Smooth muscle cell (in vitro differentiated cells): ENCODE measurements around the gene TLK1. TPM values are rescaled to one million over a fixed set of nuclear protein-coding genes. Genes with fewer than 3 reads are reported as not detected.

Source experiments
- DNase-seq: peaks from one replicate; lab custom pipeline; 2025; ENCODE audit not compliant: unreplicated experiment; lab: John Stamatoyannopoulos, UW
- H2AFZ ChIP-seq: fragments of 200-600 bp; sonication (generic); 2 replicates; pipeline ENCODE4 v1.6.0; 2016; ENCODE audit warnings: antibody characterized with exemption, low read depth, mild to moderate bottlenecking
- H3F3A ChIP-seq: fragments of 200-600 bp; sonication (generic); 2 replicates; pipeline ENCODE4 v1.6.0; 2017; ENCODE audit warnings: antibody characterized with exemption, low read depth
- H3K27ac ChIP-seq: fragments of 200-600 bp; sonication (generic); 2 replicates; pipeline ENCODE4 v1.5.1; 2016; ENCODE audit warnings: low read depth, mild to moderate bottlenecking
- H3K27me3 ChIP-seq: fragments of 200-600 bp; sonication (generic); 2 replicates; pipeline ENCODE4 v1.6.1; 2016; ENCODE audit warnings: low read depth, mild to moderate bottlenecking
- H3K36me3 ChIP-seq: fragments of 200-600 bp; sonication (generic); 2 replicates; pipeline ENCODE4 v1.5.1; 2016; ENCODE audit warnings: low read depth
- H3K4me1 ChIP-seq: fragments of 200-600 bp; sonication (generic); 2 replicates; pipeline ENCODE4 v1.5.1; 2016; ENCODE audit warnings: low read depth
- H3K4me2 ChIP-seq: fragments of 200-600 bp; sonication (generic); 2 replicates; pipeline ENCODE4 v1.6.0; 2016; ENCODE audit warnings: mild to moderate bottlenecking
- H3K4me3 ChIP-seq: fragments of 200-600 bp; sonication (generic); 2 replicates; pipeline ENCODE4 v1.5.1; 2016; ENCODE audit warnings: mild to moderate bottlenecking
- H3K79me2 ChIP-seq: fragments of 200-600 bp; sonication (generic); 2 replicates; pipeline ENCODE4 v1.6.0; 2016; ENCODE audit warnings: low read depth, mild to moderate bottlenecking
- H3K9ac ChIP-seq: fragments of 200-600 bp; sonication (generic); 2 replicates; pipeline ENCODE4 v1.6.0; 2016; ENCODE audit warnings: low read depth
- H3K9me3 ChIP-seq: fragments of 200-600 bp; sonication (generic); replicated peaks from 2 replicates; pipeline ENCODE4 v1.5.1; 2016; ENCODE audit warnings: low read depth
- H4K20me1 ChIP-seq: fragments of 200-600 bp; sonication (generic); 2 replicates; pipeline ENCODE4 v1.6.0; 2016; ENCODE audit warnings: low read depth
- CTCF ChIP-seq: fragments of 200-600 bp; sonication (generic); IDR thresholded peaks from 2 replicates; pipeline ENCODE4 v1.5.1; 2017; ENCODE audit warnings: borderline replicate concordance, mild to moderate bottlenecking, antibody characterized with exemption; ENCODE audit not compliant: insufficient read depth, poor library complexity, severe bottlenecking
- WGBS: methylation state at CpG from one replicate; pipeline ENCODE4 v1.1.7; 2016; ENCODE audit warnings: low lambda C conversion rate; 5-methylcytosine and 5-hydroxymethylcytosine counted together
- polyA plus RNA-seq: library from polyadenylated mRNA; unstranded; fragments of >200 nt; fragmentation: Nextera tagmentation; extraction: Ambion mirVana; gene quantifications from 2 replicates; pipeline ENCODE4 v1.2.1, GENCODE V29; 2016
- total RNA-seq: library from RNA; depleted of rRNA; stranded (reverse); fragments of >200 nt; gene quantifications from 2 replicates; pipeline ENCODE4 v1.2.3, GENCODE V29; 2014

Gene TLK1
- total and polyA plus RNA-seq, 2 experiments from 2014 or later = 3.2 to 20.0 TPM

- Histone ChIP-seq H3K27ac (no peak overlapping the region), H3K4me2 (no peak overlapping the region), H3K9ac (no peak overlapping the region), H3K4me1 (no peaks in the 10 kb centered on the region), H3K9me3 (no peaks in the 10 kb centered on the region), H3K27me3 (no peaks in the 10 kb centered on the region), H3K36me3 (no peaks in the 10 kb centered on the region), H3K4me3 (no peak overlapping the region), H4K20me1 (no peaks in the 10 kb centered on the region), H3K79me2 (no peaks in the 10 kb centered on the region), H3F3A (no peaks in the 10 kb centered on the region), H2AFZ (no peak overlapping the region)
- DNase-seq = no peak
- no peak for TF ChIP-seq CTCF
- WGBS = 97% methylated on average over 1 of the region's 1 CpG
Measured at GRCh38 chr2:171056307-171056706, 104.4 kb downstream of the TLK1 start.

GRCh38 chr2:171049691-171050090 lies 111.0 kb downstream of the TLK1 start:
- H3K36me3 ChIP-seq = peaks cover 3% of the 10 kb centered on the region
- 97% methylated on average over 7 of the region's 7 CpGs for WGBS
- H3K4me3 ChIP-seq = no peak overlapping the region
- H3K27me3 ChIP-seq = no peaks in the 10 kb centered on the region
- no peak overlapping the region for H2AFZ ChIP-seq
- TF ChIP-seq CTCF = no peak
- H3K27ac ChIP-seq = no peak overlapping the region
- no peaks in the 10 kb centered on the region for H3K79me2 ChIP-seq
- H3K9ac ChIP-seq = no peak overlapping the region
- no peaks in the 10 kb centered on the region for H4K20me1 ChIP-seq
- no peak for DNase-seq
- no peaks in the 10 kb centered on the region for H3K9me3 ChIP-seq
- H3K4me1 ChIP-seq = peaks cover 14% of the 10 kb centered on the region
- no peak overlapping the region for H3K4me2 ChIP-seq
- H3F3A ChIP-seq = no peaks in the 10 kb centered on the region

GRCh38 chr2:171046048-171046560 lies 114.6 kb downstream of the TLK1 start:
- peaks cover 10% of the 10 kb centered on the region for H3K36me3 ChIP-seq
- H3K27me3 ChIP-seq = no peaks in the 10 kb centered on the region
- H3K79me2 ChIP-seq = no peaks in the 10 kb centered on the region
- no peaks in the 10 kb centered on the region for H3F3A ChIP-seq
- no peak overlapping the region for H2AFZ ChIP-seq
- no peaks in the 10 kb centered on the region for H3K9me3 ChIP-seq
- no peak for TF ChIP-seq CTCF
- no peak for DNase-seq
- no peak overlapping the region for H3K9ac ChIP-seq
- H3K4me2 ChIP-seq = no peak overlapping the region
- H3K4me1 ChIP-seq = peaks cover 14% of the 10 kb centered on the region
- no peaks in the 10 kb centered on the region for H4K20me1 ChIP-seq
- 87% methylated on average over 3 of the region's 3 CpGs for WGBS
- H3K4me3 ChIP-seq = no peak overlapping the region
- H3K27ac ChIP-seq = no peak overlapping the region

GRCh38 chr2:171044416-171044815 lies 116.3 kb downstream of the TLK1 start:
- no peaks in the 10 kb centered on the region for H4K20me1 ChIP-seq
- no peak overlapping the region for H2AFZ ChIP-seq
- no peak for DNase-seq
- H3K4me2 ChIP-seq = no peak overlapping the region
- H3K79me2 ChIP-seq = no peaks in the 10 kb centered on the region
- H3K27ac ChIP-seq = no peak overlapping the region
- no peak overlapping the region for H3K4me3 ChIP-seq
- WGBS = 65% methylated on average over 6 of the region's 6 CpGs
- H3F3A ChIP-seq = no peaks in the 10 kb centered on the region
- H3K36me3 ChIP-seq = peaks cover 7% of the 10 kb centered on the region
- no peaks in the 10 kb centered on the region for H3K27me3 ChIP-seq
- TF ChIP-seq CTCF = no peak
- H3K9me3 ChIP-seq = no peaks in the 10 kb centered on the region
- peaks cover 14% of the 10 kb centered on the region for H3K4me1 ChIP-seq
- no peak overlapping the region for H3K9ac ChIP-seq
